ENCODE measurements around the gene TSSC4. TPM values are rescaled to one million over a fixed set of nuclear protein-coding genes. Genes with fewer than 3 reads are reported as not detected.

The TSSC4 gene
- total RNA-seq, 1 experiment from 2014 or later: 47.1 TPM

DNA sequence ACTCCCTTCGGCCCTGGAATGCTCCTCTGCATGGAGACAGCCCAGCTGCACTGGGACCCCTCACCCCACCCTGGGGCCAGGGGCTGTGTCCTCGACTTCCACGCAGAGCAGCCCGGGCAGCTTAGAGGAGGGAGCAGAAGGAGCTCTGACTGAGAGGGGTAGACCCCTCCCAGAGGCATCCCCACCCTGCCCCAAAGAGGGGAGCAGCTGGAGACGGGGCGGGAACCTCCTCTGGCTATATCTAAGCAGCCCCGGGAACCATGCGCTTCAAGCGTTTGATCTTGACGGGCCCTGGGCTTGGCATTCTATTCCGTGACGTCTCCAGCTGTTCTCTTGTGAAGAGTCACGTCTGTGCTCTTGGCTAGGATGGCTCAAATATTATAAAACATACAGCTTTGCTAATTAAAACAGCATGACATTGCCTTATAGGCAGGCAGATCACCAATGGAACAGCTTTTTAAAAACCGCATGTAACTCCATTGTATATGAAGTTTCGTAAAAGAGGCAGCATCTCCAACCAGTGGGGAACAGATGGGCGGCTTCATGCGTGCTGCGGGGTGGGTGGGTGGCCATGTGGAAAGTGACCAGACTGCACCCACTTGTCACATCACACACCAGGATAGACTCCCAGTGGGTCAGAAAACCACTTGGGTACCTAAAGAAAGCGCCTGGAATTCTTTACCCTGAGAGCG lies 51.9 kb downstream of the TSSC4 start:
- RAD21 ChIA-PET (ENCODE audit: low non-redundant PET in 1 of 2, low total read pairs in 2 of 2, uncharacterized antibody in 2 of 2, unreplicated experiment in 2 of 2): interaction anchor here in 1 of 2 experiments (0.6 kb wide), 1 partner anchor 11 kb away, joined by 5 read pairs; no protein-coding TSS in a partner anchor
- H3K9me3 ChIP-seq (ENCODE audit: control insufficient read depth in 1 of 2, insufficient read depth in 1 of 2, low read depth in 1 of 2, low read length in 2 of 2): no peaks in the 10 kb centered on the region
- no peaks in the 10 kb centered on the region for H3K79me2 ChIP-seq (ENCODE audit: insufficient read depth, low read length)
- POLR2A ChIA-PET: no interaction called here
- H3K4me1 ChIP-seq (ENCODE audit: control insufficient read depth in 1 of 2, insufficient read depth in 2 of 2, low read length in 2 of 2): no peaks in the 10 kb centered on the region
- no peak overlapping the region for H3K4me2 ChIP-seq (ENCODE audit: low read length)
- H3K4me3 ChIP-seq (replicated peaks in 1 of 2; ENCODE audit: low read depth in 1 of 2, low read length in 2 of 2): no peak overlapping the region
- no peak for DNase-seq (ENCODE audit: low read depth, low spot score)
- no peaks in the 10 kb centered on the region for H3K9me2 ChIP-seq (ENCODE audit: insufficient read depth)
- no peaks in the 10 kb centered on the region for H4K20me1 ChIP-seq (ENCODE audit: insufficient read depth)
- CTCF ChIA-PET: no interaction called here
- BruUV-seq (replicated peaks): no TSS peak
- H3K9ac ChIP-seq (ENCODE audit: low read length): no peak overlapping the region
- no peaks in the 10 kb centered on the region for H3K27me3 ChIP-seq (ENCODE audit: insufficient read depth, low read length)
- H3K36me3 ChIP-seq (ENCODE audit: control insufficient read depth in 1 of 2, insufficient read depth in 2 of 2, low read length in 2 of 2): no peaks in the 10 kb centered on the region
- H3K27ac ChIP-seq (ENCODE audit: low read depth, low read length): no peak overlapping the region
- ATAC-seq: no peak
- intact Hi-C loops (cut with micrococcal nuclease): no loop called here
- H2AFZ ChIP-seq (ENCODE audit: low read depth, low read length, poor library complexity, severe bottlenecking): no peak overlapping the region
- TF ChIP-seq POLR2A (IDR thresholded peaks at IDR 0.05; ENCODE audit: borderline replicate concordance, extremely low read depth, insufficient read depth, insufficient read length) (no peak), ELF1 (IDR thresholded peaks at IDR 0.05; ENCODE audit: borderline replicate concordance, low read depth) (no peak)

DNA sequence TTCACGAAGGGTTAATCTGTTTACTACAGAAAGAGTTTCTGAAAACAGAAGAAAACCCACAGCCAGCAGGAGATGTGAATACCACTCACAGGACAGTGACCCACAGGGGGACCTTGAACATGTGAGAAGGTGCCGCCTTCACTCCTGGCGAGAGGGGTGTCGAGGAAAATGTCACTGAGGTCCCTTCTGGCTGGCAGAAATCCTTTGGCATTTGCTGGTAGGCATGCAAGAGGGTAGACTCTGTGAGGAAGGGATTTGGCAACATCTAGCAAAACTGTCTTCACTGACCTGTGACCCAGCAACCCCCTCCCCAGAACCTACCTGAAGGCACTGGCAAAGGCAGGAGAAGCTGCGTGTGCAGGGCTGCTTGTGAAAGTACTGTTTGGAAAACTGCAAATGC lies 52.9 kb downstream of the TSSC4 start:
- H3K36me3 ChIP-seq (ENCODE audit: control insufficient read depth in 1 of 2, insufficient read depth in 2 of 2, low read length in 2 of 2): no peaks in the 10 kb centered on the region
- no peak overlapping the region for H3K4me2 ChIP-seq (ENCODE audit: low read length)
- ChIA-PET CTCF (no interaction called here), RAD21 (ENCODE audit: low non-redundant PET in 1 of 2, low total read pairs in 2 of 2, uncharacterized antibody in 2 of 2, unreplicated experiment in 2 of 2) (no interaction called here), POLR2A (no interaction called here)
- no peaks in the 10 kb centered on the region for H3K27me3 ChIP-seq (ENCODE audit: insufficient read depth, low read length)
- no TSS peak for BruUV-seq (replicated peaks)
- H3K9ac ChIP-seq (ENCODE audit: low read length): no peak overlapping the region
- TF ChIP-seq YY1 (IDR thresholded peaks at IDR 0.05; ENCODE audit: extremely low read depth, insufficient replicate concordance, low read depth, low read length) (no peak), EZH2phosphoT487 (IDR thresholded peaks at IDR 0.05; ENCODE audit: borderline replicate concordance) (no peak), RAD21 (IDR thresholded peaks at IDR 0.05; ENCODE audit: low read depth) (no peak), ZNF274 (IDR thresholded peaks at IDR 0.05; ENCODE audit: low read depth, low read length) (no peak), ELF1 (IDR thresholded peaks at IDR 0.05; ENCODE audit: borderline replicate concordance, low read depth) (no peak), JUND (IDR thresholded peaks at IDR 0.05) (no peak), FOSL1 (IDR thresholded peaks at IDR 0.05; ENCODE audit: low read depth) (no peak), SRF (IDR thresholded peaks at IDR 0.05; ENCODE audit: low read depth) (no peak), TCF7L2 (IDR thresholded peaks at IDR 0.05; ENCODE audit: borderline replicate concordance, extremely low read depth, insufficient read depth, insufficient read length) (no peak), POLR2AphosphoS5 (IDR thresholded peaks at IDR 0.05; ENCODE audit: low read depth, low read length) (no peak), SP1 (IDR thresholded peaks at IDR 0.05; ENCODE audit: low read depth) (no peak)
- TF ChIP-seq, protein P1, sequence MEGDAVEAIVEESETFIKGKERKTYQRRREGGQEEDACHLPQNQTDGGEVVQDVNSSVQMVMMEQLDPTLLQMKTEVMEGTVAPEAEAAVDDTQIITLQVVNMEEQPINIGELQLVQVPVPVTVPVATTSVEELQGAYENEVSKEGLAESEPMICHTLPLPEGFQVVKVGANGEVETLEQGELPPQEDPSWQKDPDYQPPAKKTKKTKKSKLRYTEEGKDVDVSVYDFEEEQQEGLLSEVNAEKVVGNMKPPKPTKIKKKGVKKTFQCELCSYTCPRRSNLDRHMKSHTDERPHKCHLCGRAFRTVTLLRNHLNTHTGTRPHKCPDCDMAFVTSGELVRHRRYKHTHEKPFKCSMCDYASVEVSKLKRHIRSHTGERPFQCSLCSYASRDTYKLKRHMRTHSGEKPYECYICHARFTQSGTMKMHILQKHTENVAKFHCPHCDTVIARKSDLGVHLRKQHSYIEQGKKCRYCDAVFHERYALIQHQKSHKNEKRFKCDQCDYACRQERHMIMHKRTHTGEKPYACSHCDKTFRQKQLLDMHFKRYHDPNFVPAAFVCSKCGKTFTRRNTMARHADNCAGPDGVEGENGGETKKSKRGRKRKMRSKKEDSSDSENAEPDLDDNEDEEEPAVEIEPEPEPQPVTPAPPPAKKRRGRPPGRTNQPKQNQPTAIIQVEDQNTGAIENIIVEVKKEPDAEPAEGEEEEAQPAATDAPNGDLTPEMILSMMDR (IDR thresholded peaks at IDR 0.05 in 2 of 3, conservative IDR thresholded peaks at IDR 0.05 in 1 of 3; ENCODE audit: borderline replicate concordance in 1 of 3, insufficient read depth in 1 of 3, low read depth in 2 of 3, low read length in 2 of 3): no peak
- TF ChIP-seq, protein P2, sequence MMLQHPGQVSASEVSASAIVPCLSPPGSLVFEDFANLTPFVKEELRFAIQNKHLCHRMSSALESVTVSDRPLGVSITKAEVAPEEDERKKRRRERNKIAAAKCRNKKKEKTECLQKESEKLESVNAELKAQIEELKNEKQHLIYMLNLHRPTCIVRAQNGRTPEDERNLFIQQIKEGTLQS (IDR thresholded peaks at IDR 0.05): no peak
- TF ChIP-seq, protein P3, sequence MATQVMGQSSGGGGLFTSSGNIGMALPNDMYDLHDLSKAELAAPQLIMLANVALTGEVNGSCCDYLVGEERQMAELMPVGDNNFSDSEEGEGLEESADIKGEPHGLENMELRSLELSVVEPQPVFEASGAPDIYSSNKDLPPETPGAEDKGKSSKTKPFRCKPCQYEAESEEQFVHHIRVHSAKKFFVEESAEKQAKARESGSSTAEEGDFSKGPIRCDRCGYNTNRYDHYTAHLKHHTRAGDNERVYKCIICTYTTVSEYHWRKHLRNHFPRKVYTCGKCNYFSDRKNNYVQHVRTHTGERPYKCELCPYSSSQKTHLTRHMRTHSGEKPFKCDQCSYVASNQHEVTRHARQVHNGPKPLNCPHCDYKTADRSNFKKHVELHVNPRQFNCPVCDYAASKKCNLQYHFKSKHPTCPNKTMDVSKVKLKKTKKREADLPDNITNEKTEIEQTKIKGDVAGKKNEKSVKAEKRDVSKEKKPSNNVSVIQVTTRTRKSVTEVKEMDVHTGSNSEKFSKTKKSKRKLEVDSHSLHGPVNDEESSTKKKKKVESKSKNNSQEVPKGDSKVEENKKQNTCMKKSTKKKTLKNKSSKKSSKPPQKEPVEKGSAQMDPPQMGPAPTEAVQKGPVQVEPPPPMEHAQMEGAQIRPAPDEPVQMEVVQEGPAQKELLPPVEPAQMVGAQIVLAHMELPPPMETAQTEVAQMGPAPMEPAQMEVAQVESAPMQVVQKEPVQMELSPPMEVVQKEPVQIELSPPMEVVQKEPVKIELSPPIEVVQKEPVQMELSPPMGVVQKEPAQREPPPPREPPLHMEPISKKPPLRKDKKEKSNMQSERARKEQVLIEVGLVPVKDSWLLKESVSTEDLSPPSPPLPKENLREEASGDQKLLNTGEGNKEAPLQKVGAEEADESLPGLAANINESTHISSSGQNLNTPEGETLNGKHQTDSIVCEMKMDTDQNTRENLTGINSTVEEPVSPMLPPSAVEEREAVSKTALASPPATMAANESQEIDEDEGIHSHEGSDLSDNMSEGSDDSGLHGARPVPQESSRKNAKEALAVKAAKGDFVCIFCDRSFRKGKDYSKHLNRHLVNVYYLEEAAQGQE (IDR thresholded peaks at IDR 0.05; ENCODE audit: low read depth): no peak
- no peaks in the 10 kb centered on the region for H3K4me1 ChIP-seq (ENCODE audit: control insufficient read depth in 1 of 2, insufficient read depth in 2 of 2, low read length in 2 of 2)
- no peak for DNase-seq (ENCODE audit: low read depth, low spot score)
- H3K9me2 ChIP-seq (ENCODE audit: insufficient read depth): no peaks in the 10 kb centered on the region
- no peaks in the 10 kb centered on the region for H3K9me3 ChIP-seq (ENCODE audit: control insufficient read depth in 1 of 2, insufficient read depth in 1 of 2, low read depth in 1 of 2, low read length in 2 of 2)
- no peak overlapping the region for H2AFZ ChIP-seq (ENCODE audit: low read depth, low read length, poor library complexity, severe bottlenecking)
- H3K4me3 ChIP-seq (replicated peaks in 1 of 2; ENCODE audit: low read depth in 1 of 2, low read length in 2 of 2): no peak overlapping the region
- no peak overlapping the region for H3K27ac ChIP-seq (ENCODE audit: low read depth, low read length)
- intact Hi-C loops (cut with micrococcal nuclease): no loop called here
- no peak for ATAC-seq
- no peaks in the 10 kb centered on the region for H4K20me1 ChIP-seq (ENCODE audit: insufficient read depth)
- no peaks in the 10 kb centered on the region for H3K79me2 ChIP-seq (ENCODE audit: insufficient read depth, low read length)

Measured in HCT116 (cell line).